Measurements from ENCODE around the gene CD200R1L. TPM values are rescaled to one million over a fixed set of nuclear protein-coding genes. Genes with fewer than 3 reads are reported as not detected.

CD200R1L gene
- total and polyA plus RNA-seq, 9 of the 15 experiments (the other 6 are each of a cell fraction or from before 2014, with no cell fraction given) = not detected

DNA sequence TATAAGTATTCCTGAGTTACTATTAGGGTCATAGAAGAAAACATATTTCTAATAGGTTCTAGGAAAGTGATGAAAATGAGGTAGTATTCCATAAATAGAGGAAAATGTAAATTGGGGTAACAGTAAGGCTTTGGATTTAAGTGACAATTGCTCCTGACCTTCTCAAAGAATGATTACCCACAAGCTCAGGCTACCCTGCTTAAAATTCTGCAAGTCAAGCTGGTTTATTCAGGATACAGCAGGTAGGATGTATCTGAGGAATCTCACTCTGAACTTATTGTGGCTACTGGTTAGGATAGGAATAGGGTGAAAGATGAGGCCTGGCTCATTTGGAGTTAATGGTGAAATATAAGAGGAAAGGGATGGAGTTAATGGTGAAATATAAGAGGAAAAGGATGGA, 67.7 kb downstream of the CD200R1L start (continued):
- TF ChIP-seq NFE2L1 (tag; IDR thresholded peaks at IDR 0.05; ENCODE audit: borderline replicate concordance, low read depth) = no peak
- TF ChIP-seq PHTF2 (CRISPR knock-in tag; IDR thresholded peaks at IDR 0.05) = no peak
- no peak for TF ChIP-seq CREB1 (IDR thresholded peaks at IDR 0.05)
- no peak for TF ChIP-seq CREB1 (CRISPR knock-in tag; IDR thresholded peaks at IDR 0.05)
- no peak for TF ChIP-seq HDGF (IDR thresholded peaks at IDR 0.05)
- no peak for TF ChIP-seq NR2C2 (CRISPR knock-in tag; IDR thresholded peaks at IDR 0.05)
- no peak for TF ChIP-seq NR2C2 (tag; IDR thresholded peaks at IDR 0.05)
- TF ChIP-seq GABPB2 (CRISPR knock-in tag; conservative IDR thresholded peaks at IDR 0.05) = no peak

DNA sequence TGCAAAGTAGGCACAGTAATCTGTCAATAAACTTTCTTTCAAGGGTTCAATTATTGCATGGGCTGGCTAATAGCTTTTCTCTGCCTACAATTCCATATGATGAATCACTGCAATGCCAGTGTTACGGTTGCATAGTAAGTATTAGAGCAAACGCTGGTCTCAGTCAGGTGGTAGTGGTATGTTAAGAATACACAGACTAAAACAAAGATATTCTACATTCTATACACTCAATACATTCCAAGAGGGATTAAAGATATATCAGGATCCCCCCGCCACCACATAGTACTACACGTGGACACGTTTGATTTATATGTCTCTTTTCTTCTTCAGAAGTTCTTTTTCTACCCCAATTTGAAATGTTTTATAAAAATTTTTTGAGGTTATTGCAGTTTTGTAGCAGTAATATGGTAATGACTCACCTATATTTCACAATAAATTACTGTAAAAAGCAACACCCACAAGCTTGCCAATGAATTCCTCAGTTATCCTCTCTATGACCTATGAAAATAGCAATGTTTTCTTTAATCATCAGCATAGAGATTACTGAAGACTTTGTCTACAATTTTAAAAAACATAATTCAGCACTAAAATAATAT, 68.2 kb downstream of the CD200R1L start:
- WGBS (ENCODE audit: insufficient coverage, low coverage, missing lambda C conversion rate) = 24% methylated on average over 5 of the region's 5 CpGs
- Histone ChIP-seq H3K27me3 (ENCODE audit: control insufficient read depth in 2 of 2, insufficient read depth in 2 of 2, low read length in 2 of 2) (no peaks in the 10 kb centered on the region), H3K27ac (ENCODE audit: extremely low read depth, low read depth, low read length) (no peak overlapping the region), H3K4me3 (no peak overlapping the region), H3K4me2 (ENCODE audit: insufficient read depth, low read length) (no peak overlapping the region), H3K9ac (ENCODE audit: insufficient read depth in 1 of 2, low read depth in 2 of 2, low read length in 2 of 2) (no peak overlapping the region), H3K4me1 (replicated peaks in 1 of 2; ENCODE audit: control insufficient read depth in 2 of 2, insufficient read depth in 2 of 2, low read length in 2 of 2) (no peaks in the 10 kb centered on the region; a peak in 2 of 5 replicates), H3K79me2 (ENCODE audit: control insufficient read depth, insufficient read depth, low read length) (no peaks in the 10 kb centered on the region), H3K36me3 (ENCODE audit: control insufficient read depth, insufficient read depth, low read length) (no peaks in the 10 kb centered on the region), H3K9me3 (replicated peaks; ENCODE audit: control insufficient read depth, insufficient read depth, low read depth, low read length) (no peaks in the 10 kb centered on the region), H3K9me1 (ENCODE audit: control insufficient read depth, insufficient read depth, low read length) (no peaks in the 10 kb centered on the region), H2AFZ (ENCODE audit: low read depth, low read length) (no peak overlapping the region), H4K20me1 (replicated peaks; ENCODE audit: control insufficient read depth, insufficient read depth, low read length) (no peaks in the 10 kb centered on the region)
- in situ Hi-C loops (cut with MboI) (no loop called here), intact Hi-C loops (cut with micrococcal nuclease) (no loop called here)
- POLR2A ChIA-PET = interaction anchor here (1.8 kb wide), 1 partner anchor 8 kb away, joined by 7 read pairs; no protein-coding TSS in a partner anchor
- no TSS peak for BruUV-seq (replicated peaks)
- DNase-seq (ENCODE audit: extremely low read depth in 1 of 4, low spot score in 3 of 4) (no peak), ATAC-seq (no peak), FAIRE-seq (no peak)
- CTCF ChIA-PET (ENCODE audit: low intra/inter-chr PET ratio) = no interaction called here
- TF ChIP-seq BRCA1 (IDR thresholded peaks at IDR 0.05) (no peak), BRCA1 (CRISPR knock-in tag; IDR thresholded peaks at IDR 0.05) (no peak), CEBPB (tag; IDR thresholded peaks at IDR 0.05) (peak; percentile 35; the same call in 1 of the 2 replicates), RB1 (IDR thresholded peaks at IDR 0.05; ENCODE audit: low read depth) (no peak), POLR2AphosphoS5 (IDR thresholded peaks at IDR 0.05; ENCODE audit: control insufficient read depth, insufficient read depth, low read depth, low read length) (no peak), HMG20A (CRISPR knock-in tag; conservative IDR thresholded peaks at IDR 0.05) (no peak), TCFL5 (CRISPR knock-in tag; conservative IDR thresholded peaks at IDR 0.05) (no peak), KLF10 (CRISPR knock-in tag; IDR thresholded peaks at IDR 0.05) (no peak)
- TF ChIP-seq, protein P1, sequence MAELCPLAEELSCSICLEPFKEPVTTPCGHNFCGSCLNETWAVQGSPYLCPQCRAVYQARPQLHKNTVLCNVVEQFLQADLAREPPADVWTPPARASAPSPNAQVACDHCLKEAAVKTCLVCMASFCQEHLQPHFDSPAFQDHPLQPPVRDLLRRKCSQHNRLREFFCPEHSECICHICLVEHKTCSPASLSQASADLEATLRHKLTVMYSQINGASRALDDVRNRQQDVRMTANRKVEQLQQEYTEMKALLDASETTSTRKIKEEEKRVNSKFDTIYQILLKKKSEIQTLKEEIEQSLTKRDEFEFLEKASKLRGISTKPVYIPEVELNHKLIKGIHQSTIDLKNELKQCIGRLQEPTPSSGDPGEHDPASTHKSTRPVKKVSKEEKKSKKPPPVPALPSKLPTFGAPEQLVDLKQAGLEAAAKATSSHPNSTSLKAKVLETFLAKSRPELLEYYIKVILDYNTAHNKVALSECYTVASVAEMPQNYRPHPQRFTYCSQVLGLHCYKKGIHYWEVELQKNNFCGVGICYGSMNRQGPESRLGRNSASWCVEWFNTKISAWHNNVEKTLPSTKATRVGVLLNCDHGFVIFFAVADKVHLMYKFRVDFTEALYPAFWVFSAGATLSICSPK (IDR thresholded peaks at IDR 0.05; ENCODE audit: borderline replicate concordance) = no peak
- TF ChIP-seq, protein P2, sequence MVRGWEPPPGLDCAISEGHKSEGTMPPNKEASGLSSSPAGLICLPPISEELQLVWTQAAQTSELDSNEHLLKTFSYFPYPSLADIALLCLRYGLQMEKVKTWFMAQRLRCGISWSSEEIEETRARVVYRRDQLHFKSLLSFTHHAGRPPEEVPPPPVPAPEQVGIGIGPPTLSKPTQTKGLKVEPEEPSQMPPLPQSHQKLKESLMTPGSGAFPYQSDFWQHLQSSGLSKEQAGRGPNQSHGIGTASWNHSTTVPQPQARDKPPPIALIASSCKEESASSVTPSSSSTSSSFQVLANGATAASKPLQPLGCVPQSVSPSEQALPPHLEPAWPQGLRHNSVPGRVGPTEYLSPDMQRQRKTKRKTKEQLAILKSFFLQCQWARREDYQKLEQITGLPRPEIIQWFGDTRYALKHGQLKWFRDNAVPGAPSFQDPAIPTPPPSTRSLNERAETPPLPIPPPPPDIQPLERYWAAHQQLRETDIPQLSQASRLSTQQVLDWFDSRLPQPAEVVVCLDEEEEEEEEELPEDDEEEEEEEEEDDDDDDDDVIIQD (CRISPR knock-in tag; IDR thresholded peaks at IDR 0.05) = no peak
- TF ChIP-seq, protein P3, sequence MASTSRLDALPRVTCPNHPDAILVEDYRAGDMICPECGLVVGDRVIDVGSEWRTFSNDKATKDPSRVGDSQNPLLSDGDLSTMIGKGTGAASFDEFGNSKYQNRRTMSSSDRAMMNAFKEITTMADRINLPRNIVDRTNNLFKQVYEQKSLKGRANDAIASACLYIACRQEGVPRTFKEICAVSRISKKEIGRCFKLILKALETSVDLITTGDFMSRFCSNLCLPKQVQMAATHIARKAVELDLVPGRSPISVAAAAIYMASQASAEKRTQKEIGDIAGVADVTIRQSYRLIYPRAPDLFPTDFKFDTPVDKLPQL (IDR thresholded peaks at IDR 0.05; ENCODE audit: extremely low read depth, insufficient read length) = no peak
